Kidney (tissue), 14 donors: Measurements from ENCODE around the gene XRRA1. TPM values are rescaled to one million over a fixed set of nuclear protein-coding genes. Genes with fewer than 3 reads are reported as not detected.

Experiments
- DNase-seq, 5 donors: peaks; one replicate each; pipeline ENCODE4 v3.0.0-alpha.2; 2013 to 2020
- FAIRE-seq: peaks from 2 replicates; lab custom pipeline; 2012; peaks lifted over from hg19 to GRCh38; lab: Jason Lieb, UNC
- H3K27ac ChIP-seq, 2 donors: one replicate each; pipeline ENCODE4 v1.7.0; 2013; ENCODE audit warnings: low read depth in 2 of 2, low read length in 2 of 2, inconsistent platforms in 1 of 2
- H3K27me3 ChIP-seq: one replicate; pipeline ENCODE4 v1.7.1; 2013; ENCODE audit warnings: low read length, inconsistent platforms; ENCODE audit not compliant: control insufficient read depth, insufficient read depth
- H3K36me3 ChIP-seq, 3 donors: one replicate each; pipeline versions ENCODE4 v1.7.0 to v1.7.1; 2013; ENCODE audit warnings: low read length in 3 of 3, control low read depth in 1 of 3, inconsistent platforms in 1 of 3; ENCODE audit not compliant: insufficient read depth in 3 of 3, control insufficient read depth in 2 of 3
- H3K4me1 ChIP-seq, 3 donors: one replicate each; pipeline versions ENCODE4 v1.7.0 to v1.7.1; 2013; ENCODE audit warnings: low read length in 3 of 3, inconsistent platforms in 1 of 3, low read depth in 1 of 3; ENCODE audit not compliant: control insufficient read depth in 2 of 3, insufficient read depth in 2 of 3
- H3K4me3 ChIP-seq, 3 donors: one replicate each; pipeline versions ENCODE4 v1.7.0 to v1.8.1; 2013; ENCODE audit warnings: low read length in 3 of 3, control low read depth in 1 of 3, inconsistent platforms in 1 of 3
- H3K9ac ChIP-seq, 3 donors: one replicate each; pipeline versions ENCODE4 v1.7.0 to v1.7.1; 2013; ENCODE audit warnings: low read length in 3 of 3, control low read depth in 1 of 3, inconsistent platforms in 1 of 3
- H3K9me3 ChIP-seq, 3 donors: one replicate each; pipeline versions ENCODE4 v1.7.0 to v1.7.1; 2013; ENCODE audit warnings: low read length in 3 of 3, control low read depth in 1 of 3, inconsistent platforms in 1 of 3; ENCODE audit not compliant: control insufficient read depth in 2 of 3, insufficient read depth in 1 of 3
- CTCF ChIP-seq: IDR thresholded peaks from 3 replicates; pipeline ENCODE4 v1.5.1; 2012; ENCODE audit warnings: mild to moderate bottlenecking, moderate library complexity, borderline replicate concordance; ENCODE audit not compliant: insufficient read depth; ENCODE audit errors: extremely low read depth
- intact Hi-C: fragments of 100-400 bp; cut with DNase I; formaldehyde crosslinking; loops from one replicate; pipeline ENCODE4 v1.11.1; 2022
- polyA plus RNA-seq: library from polyadenylated mRNA; stranded (reverse); fragments of 350-450 nt; fragmentation: Illumina TruSeq; extraction: RNeasy Lipid Tissue Mini Kit (QIAGEN cat#74804); gene quantifications from one replicate; pipeline ENCODE4 v1.2.3, GENCODE V29; 2014; ENCODE audit warnings: low read depth, low replicate concordance; ENCODE audit not compliant: insufficient read depth
- total RNA-seq: library from RNA; stranded (reverse); fragmentation: NEBNext Ultra II Directional; extraction: Animal tissue kit (Norgen Biotek cat#: 25700); gene quantifications from one replicate; pipeline ENCODE4 v1.2.1, GENCODE V29; 2021
- donor health status: control.
- donor health status: control.
- donor health status: control.
- donor health status: control.
- donor health status: control.
- donor health status: DM: yes; HTN: yes; CAD: no.
- donor health status: Normal renal cell carcinoma (clear cell type).

XRRA1 gene
- total and polyA plus RNA-seq, 2 donors from 2014 or later, result 2.6 to 14.6 TPM

DNA sequence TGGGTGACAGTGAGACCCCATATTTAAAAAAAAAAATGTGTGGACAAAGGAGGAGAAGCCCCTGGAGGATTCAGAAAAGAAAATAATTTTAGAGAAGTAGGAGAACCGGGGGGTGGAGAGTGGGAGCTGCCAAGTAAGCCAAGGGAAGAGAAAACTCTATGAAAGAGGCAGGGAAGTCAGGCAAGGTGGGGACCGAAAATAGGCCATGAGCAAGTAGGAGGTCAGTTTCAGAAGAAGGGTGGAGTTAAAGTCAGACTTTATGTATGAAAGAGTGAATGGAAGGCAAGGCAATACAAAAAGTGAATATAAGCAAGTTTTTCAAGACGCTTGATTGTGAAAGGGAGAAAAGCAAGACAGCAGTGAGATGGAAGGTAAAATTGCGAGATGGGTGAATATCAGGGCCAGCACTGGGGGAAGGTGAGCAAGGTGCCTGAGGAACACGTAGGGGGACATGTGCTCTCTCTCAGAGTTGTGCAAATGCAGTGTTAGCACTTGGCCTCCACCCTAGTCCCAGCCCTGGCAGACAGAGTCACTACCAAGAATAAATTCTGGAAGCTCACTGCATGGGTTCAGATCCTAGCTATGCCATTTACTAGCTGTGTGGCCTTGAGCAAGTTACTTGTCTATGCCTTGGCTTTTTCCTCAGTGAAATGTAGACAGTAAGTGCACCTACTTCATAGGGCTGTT lies 6.7 kb downstream of the XRRA1 start:
- Histone ChIP-seq H3K9me3 (no peaks in the 10 kb centered on the region), H3K4me3 (no peak overlapping the region), H3K4me1 (no peaks in the 10 kb centered on the region), H3K27me3 (no peaks in the 10 kb centered on the region), H3K27ac (no peak overlapping the region), H3K36me3 (peaks cover 0 to 21% (median 15%) of the 10 kb centered on the region in 3 donors), H3K9ac (no peak overlapping the region)
- TF ChIP-seq CTCF, result no peak
- intact Hi-C loops, result no loop called here
- FAIRE-seq (no peak), DNase-seq (no peak)

DNA sequence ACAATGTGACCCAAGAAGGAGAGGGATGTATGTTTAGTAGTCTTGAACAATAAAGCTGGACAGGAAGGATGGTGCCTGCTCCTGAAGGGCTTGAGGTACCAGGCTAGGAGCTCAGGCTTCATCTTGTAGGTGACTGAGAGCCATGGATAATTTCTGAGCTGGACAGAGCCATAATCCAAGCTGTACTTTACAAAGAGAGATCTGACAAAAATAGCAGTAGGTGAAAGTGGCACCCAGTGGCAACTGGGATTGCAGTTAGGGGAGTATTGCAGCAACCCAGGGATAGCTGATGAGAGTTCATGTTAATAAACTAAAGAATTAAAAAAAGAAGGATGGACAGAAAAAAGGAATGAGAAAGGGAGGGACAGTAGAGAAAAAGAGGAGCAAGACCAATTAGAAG lies 7.4 kb downstream of the XRRA1 start:
- H3K27me3 ChIP-seq, result no peaks in the 10 kb centered on the region
- H3K4me1 ChIP-seq, result no peaks in the 10 kb centered on the region
- no peak overlapping the region for H3K27ac ChIP-seq
- no peak for DNase-seq
- TF ChIP-seq CTCF, result no peak
- FAIRE-seq, result no peak
- intact Hi-C loops, result no loop called here
- no peak overlapping the region for H3K4me3 ChIP-seq
- peaks cover 5 to 23% (median 22%) of the 10 kb centered on the region in 3 donors for H3K36me3 ChIP-seq
- no peak overlapping the region for H3K9ac ChIP-seq
- H3K9me3 ChIP-seq, result no peaks in the 10 kb centered on the region

GRCh38 chr11:74937696-74938475 lies 11.0 kb downstream of the XRRA1 start:
- peaks cover 10 to 35% (median 33%) of the 10 kb centered on the region in 3 donors for H3K36me3 ChIP-seq
- no peak for FAIRE-seq
- no peak for TF ChIP-seq CTCF
- H3K27ac ChIP-seq, result no peak overlapping the region
- no peak for DNase-seq
- no peaks in the 10 kb centered on the region for H3K9me3 ChIP-seq
- no peak overlapping the region for H3K9ac ChIP-seq
- no peak overlapping the region for H3K4me3 ChIP-seq
- intact Hi-C loops, result no loop called here
- H3K4me1 ChIP-seq, result no peaks in the 10 kb centered on the region
- no peaks in the 10 kb centered on the region for H3K27me3 ChIP-seq
